NCI-H82 treated with DMSO at 0.1 percent for 48 hours (cell line): ENCODE measurements around the gene CDNF.
"Not testable (repeated sequence)": the region's sequence is repeated elsewhere in the genome, so short reads cannot be mapped to it uniquely, and the experiment has no call there.

Experiments used
- DNase-seq: peaks from one replicate; lab custom pipeline; 2025; ENCODE audit not compliant: unreplicated experiment; lab: John Stamatoyannopoulos, UW

Gene CDNF

GRCh38 chr10:14839305-14839695, 1.5 kb upstream of the CDNF start:
- no peak for DNase-seq

GRCh38 chr10:14838582-14839304, 906 bp upstream of the CDNF start:
- DNase-seq, result no peak

- DNase-seq, result no peak
Observed at GRCh38 chr10:14837003-14837756, 657 bp downstream of the CDNF start.

- DNase-seq, result no peak
Observed at GRCh38 chr10:14836208-14836607, 1.6 kb downstream of the CDNF start.

GRCh38 chr10:14833106-14833505, 4.7 kb downstream of the CDNF start:
- DNase-seq, result no peak

GRCh38 chr10:14826076-14826829, 11.6 kb downstream of the CDNF start:
- no peak for DNase-seq

GRCh38 chr10:14823966-14824365, 13.9 kb downstream of the CDNF start:
- no peak for DNase-seq

- DNase-seq, result no peak
Observed at GRCh38 chr10:14822879-14823755, 14.7 kb downstream of the CDNF start.

GRCh38 chr10:14821635-14822375, 16.0 kb downstream of the CDNF start:
- DNase-seq, result no peak

- no peak for DNase-seq
Observed at GRCh38 chr10:14820775-14821154, 17.1 kb downstream of the CDNF start.

- DNase-seq, result no peak
Observed at GRCh38 chr10:14820010-14820774, 17.6 kb downstream of the CDNF start.

GRCh38 chr10:14816717-14817116, 21.1 kb downstream of the CDNF start:
- not testable (repeated sequence) for DNase-seq

- DNase-seq, result no peak
Observed at GRCh38 chr10:14815681-14816080, 22.2 kb downstream of the CDNF start.

GRCh38 chr10:14812271-14812670, 25.6 kb downstream of the CDNF start:
- DNase-seq, result no peak

GRCh38 chr10:14810969-14811953, 26.6 kb downstream of the CDNF start:
- DNase-seq, result no peak

GRCh38 chr10:14806318-14806717, 31.5 kb downstream of the CDNF start:
- DNase-seq, result no peak

GRCh38 chr10:14803827-14804226, 34.0 kb downstream of the CDNF start:
- no peak for DNase-seq

- DNase-seq, result no peak
Observed at GRCh38 chr10:14801723-14802122, 36.1 kb downstream of the CDNF start.
